ENCODE results near the gene ETFA. TPM values are rescaled to one million over a fixed set of nuclear protein-coding genes. Genes with fewer than 3 reads are reported as not detected.
A peak's percentile ranks its signal among the peaks of the same experiment; 100 is the strongest.

Gene ETFA
- 163 and 223 TPM in 2 replicates for total RNA-seq (2014; rRNA removed; shearing (Covaris generic))

DNA sequence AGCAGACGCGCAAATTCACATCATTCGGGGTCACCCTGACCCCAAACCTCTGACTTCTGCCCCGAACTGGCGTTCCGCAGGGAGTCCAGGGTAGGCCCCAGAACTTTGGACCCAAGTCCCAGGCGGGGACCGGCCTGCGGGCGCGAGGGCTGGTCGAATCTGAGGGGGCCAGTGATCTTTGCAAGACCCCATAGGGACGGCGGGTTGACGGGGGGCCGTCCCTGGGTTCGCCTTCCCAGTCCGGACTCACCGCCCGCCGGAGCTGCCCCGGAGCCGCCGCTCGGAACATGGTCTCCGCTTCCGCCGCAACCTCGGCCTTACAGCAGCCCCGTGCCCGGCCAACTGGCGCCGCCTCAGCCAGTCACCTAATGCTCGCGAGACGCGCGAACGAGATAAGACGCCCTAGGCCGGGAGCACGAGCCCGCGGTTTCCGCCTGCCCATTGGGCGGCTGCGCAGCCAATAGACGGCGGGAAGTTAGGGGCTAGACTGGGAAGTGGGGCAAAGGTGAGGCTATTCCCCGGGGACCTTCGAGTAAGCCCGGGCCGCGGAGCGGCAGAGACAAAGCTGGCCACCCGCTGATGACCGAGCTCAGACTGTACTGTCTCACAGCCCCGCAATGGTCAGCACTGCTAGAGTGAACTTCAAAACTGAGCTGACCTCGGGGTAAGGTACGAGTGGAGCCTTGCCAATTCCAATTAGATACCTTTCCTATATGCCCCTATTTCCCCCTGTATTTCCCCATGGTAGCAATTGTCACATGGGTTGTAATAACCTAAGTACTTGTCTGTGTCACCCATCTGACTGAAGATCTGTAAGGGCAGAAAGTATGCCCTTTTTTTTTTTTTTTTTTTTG is at the start of gene ETFA:
TSS of gene ETFA (minus strand) at position 370 of the 854 bp plus-strand sequence. CDS start at position 289, 81 bp downstream.
- DNase-seq (ENCODE audit: low spot score): peak; percentile 91

GRCh38 chr15:76360416-76360815 is 49.1 kb upstream of the ETFA start:
- DNase-seq (ENCODE audit: low spot score): no peak

- DNase-seq (ENCODE audit: low spot score): no peak
Observed at GRCh38 chr15:76359152-76359551, 47.9 kb upstream of the ETFA start.

GRCh38 chr15:76358453-76358852 is 47.2 kb upstream of the ETFA start:
- no peak for DNase-seq (ENCODE audit: low spot score)

GRCh38 chr15:76354823-76355440 is 43.7 kb upstream of the ETFA start:
- DNase-seq (ENCODE audit: low spot score): no peak

- no peak for DNase-seq (ENCODE audit: low spot score)
Observed at GRCh38 chr15:76353903-76354302, 42.6 kb upstream of the ETFA start.

- no peak for DNase-seq (ENCODE audit: low spot score)
Observed at GRCh38 chr15:76353023-76353577, 41.8 kb upstream of the ETFA start.

DNA sequence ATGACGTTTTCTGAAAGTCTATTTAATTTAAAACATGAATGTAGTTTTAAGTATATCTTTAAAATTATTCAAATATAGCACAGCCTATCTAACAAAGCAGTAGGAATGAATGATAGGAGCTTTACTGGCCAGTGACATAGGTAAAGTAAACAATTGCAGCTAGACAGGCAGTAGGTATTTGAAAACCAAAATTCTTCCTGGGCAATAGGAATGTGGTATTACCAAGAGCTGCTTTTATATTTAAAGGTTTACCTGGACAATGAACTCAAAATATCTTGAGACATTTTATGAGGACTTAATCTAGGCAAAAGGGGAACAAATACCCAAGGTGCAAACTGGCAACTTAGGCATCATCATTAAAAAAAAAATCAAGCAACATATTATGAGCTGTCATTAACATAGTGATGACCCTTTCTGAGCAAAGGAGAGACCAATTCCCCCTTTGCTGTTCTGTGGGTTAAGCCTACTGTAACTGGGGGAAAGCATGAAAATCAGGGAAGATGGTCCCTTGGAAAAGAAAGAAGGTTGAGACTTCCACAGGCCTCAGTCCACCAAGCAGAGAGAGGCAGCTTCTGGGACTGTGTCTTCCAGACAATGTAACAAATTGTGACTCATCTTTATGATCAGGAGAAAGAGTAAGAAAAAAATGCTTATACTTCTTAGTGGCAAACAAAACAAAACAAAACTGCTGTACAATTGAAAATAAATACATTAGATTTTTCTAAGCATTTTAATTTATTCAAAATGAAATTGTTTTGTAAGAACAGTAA is 38.2 kb upstream of the ETFA start:
- no peak for DNase-seq (ENCODE audit: low spot score)

DNA sequence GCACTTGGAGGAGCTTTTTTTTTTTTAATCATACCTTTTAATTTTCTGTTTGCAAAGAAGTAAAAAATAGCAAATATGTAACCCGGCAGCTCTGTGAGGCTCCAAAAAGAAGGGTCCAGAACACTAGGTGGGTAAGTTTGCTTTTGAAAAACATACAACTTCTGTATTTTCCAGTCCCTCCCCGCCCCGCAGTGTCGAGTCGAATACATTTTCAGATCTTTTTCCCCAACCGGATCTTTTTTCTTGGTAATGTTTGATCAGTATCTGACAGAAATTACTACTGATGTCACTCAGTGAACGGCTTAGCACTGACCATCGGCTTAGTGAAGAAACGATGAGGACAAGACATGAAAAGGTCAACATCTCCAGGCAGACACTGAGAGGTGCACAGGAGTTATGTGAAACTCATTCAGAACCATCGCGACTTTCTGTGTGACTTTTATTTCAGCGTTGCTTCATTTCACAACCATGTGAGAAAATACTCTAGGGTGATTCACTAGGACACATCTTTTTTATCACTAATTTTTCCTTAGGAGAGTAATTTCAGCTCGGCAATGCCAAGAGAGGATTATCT is 36.3 kb upstream of the ETFA start:
- DNase-seq (ENCODE audit: low spot score): no peak

GRCh38 chr15:76346669-76347481 is 35.6 kb upstream of the ETFA start:
- no peak for DNase-seq (ENCODE audit: low spot score)

- no peak for DNase-seq (ENCODE audit: low spot score)
Observed at GRCh38 chr15:76345880-76346668, 34.8 kb upstream of the ETFA start.

- DNase-seq (ENCODE audit: low spot score): no peak
Observed at GRCh38 chr15:76345583-76345879, 34.3 kb upstream of the ETFA start.

GRCh38 chr15:76344893-76345582 is 33.8 kb upstream of the ETFA start:
- no peak for DNase-seq (ENCODE audit: low spot score)

DNA sequence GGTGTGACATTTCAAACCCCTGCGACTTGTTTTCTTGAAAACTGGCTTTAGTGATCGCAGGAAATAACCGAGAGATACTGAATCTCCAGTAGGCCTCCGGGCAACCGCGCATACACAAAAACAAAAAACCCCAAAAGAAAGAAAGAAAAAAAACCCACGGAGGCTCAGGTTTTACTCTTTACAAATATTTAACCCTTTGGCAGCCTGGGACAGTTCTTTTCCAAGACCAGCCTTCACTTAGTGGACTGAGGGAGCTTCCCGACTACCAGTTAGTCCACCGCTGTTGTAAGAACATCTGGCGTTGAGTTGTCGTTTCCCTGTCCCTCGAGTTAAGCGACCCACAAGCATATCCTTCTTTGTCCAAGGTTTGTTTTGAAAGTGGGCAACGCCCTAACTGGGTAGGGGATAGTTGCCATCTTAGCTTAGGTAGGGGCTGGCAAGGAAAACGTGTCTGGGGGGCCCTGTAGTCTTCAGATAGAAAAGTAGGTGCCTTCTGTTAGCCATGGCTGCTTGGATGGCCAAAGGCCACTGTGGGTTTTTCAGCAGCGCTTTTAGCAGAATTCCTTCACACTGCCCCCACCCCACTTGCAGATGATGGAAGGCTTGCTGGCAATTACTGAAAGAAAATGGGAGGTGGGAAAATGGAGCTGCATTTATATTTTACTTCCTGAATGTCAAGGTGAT is 32.2 kb upstream of the ETFA start:
- no peak for DNase-seq (ENCODE audit: low spot score)

DNA sequence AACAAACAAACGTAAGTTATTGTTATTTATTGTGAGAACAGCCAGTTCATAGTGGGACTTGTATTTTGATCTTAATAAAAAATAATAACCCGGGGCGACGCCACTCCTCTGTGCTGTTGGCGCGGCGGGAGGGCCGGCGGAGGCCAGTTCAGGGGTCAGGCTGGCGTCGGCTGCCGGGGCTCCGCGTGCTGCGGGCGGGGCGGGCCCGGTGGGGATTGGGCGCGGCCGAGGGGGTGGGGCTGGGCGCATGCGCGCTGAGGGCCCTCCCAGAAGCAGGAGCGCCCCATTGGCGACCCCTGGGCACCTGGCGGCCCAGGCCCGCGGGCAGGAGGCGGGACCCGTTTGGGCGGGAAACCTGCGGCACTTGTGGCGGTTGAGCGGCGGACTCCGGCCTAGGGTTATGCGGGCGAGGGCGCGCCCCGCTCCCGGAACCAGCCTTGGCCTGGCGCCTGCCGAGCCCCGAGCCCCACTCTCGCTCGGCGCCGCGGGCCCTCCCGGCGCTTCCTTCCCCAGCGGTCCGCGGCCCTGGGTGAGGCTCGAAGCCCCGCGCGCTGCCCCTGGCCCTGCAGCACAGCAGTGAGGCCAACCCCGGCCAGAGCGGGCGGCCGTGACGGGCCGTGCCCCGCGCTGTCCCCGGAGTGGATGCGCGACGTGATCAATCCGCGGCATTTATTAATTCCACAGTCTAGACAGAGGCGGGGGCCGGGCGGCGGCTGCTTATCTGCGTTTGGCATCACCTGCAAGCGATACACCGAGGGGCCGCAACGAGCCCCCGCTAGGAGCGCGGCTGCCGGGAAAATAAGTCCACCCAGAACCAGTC is 31.3 kb upstream of the ETFA start:
- DNase-seq (ENCODE audit: low spot score): no peak

GRCh38 chr15:76342058-76342381 is 30.8 kb upstream of the ETFA start:
- DNase-seq (ENCODE audit: low spot score): no peak

DNA sequence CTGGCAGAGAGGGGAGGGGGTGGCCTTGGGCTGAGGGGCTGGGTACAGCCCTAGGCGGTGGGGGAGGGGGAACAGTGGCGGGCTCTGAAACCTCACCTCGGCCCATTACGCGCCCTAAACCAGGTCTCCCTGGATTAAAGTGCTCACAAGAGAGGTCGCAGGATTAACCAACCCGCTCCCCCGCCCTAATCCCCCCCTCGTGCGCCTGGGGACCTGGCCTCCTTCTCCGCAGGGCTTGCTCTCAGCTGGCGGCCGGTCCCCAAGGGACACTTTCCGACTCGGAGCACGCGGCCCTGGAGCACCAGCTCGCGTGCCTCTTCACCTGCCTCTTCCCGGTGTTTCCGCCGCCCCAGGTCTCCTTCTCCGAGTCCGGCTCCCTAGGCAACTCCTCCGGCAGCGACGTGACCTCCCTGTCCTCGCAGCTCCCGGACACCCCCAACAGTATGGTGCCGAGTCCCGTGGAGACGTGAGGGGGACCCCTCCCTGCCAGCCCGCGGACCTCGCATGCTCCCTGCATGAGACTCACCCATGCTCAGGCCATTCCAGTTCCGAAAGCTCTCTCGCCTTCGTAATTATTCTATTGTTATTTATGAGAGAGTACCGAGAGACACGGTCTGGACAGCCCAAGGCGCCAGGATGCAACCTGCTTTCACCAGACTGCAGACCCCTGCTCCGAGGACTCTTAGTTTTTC is 30.2 kb upstream of the ETFA start:
- no peak for DNase-seq (ENCODE audit: low spot score)

Measured in A172 (cell line).